Activated naive CD4-positive, alpha-beta T cell treated with anti-CD3 and anti-CD28 coated beads, Interleukin-2, amount 50 U/mL, for 24 hours (primary cell): ENCODE measurements around the gene IER3IP1.
"Not testable (repeated sequence)": the region's sequence is repeated elsewhere in the genome, so short reads cannot be mapped to it uniquely, and the experiment has no call there.

Experiments used
- H3K27ac Mint-ChIP-seq: one replicate; pipeline ENCODE4 v1.8.0; 2021; ENCODE audit warnings: mild to moderate bottlenecking, mixed read lengths
- H3K27me3 Mint-ChIP-seq: one replicate; pipeline ENCODE4 v1.8.0; 2021; ENCODE audit warnings: mixed read lengths
- H3K36me3 Mint-ChIP-seq: one replicate; pipeline ENCODE4 v1.8.0; 2021; ENCODE audit warnings: mixed read lengths
- H3K4me1 Mint-ChIP-seq: one replicate; pipeline ENCODE4 v1.8.0; 2021; ENCODE audit warnings: mixed read lengths
- H3K4me3 Mint-ChIP-seq: one replicate; pipeline ENCODE4 v1.8.0; 2021; ENCODE audit warnings: mild to moderate bottlenecking, mixed read lengths
- H3K9me3 Mint-ChIP-seq: one replicate; pipeline ENCODE4 v1.8.0; 2021; ENCODE audit warnings: mixed read lengths

Gene IER3IP1

GRCh38 chr18:47174545-47175116 lies 1.5 kb downstream of the IER3IP1 start:
- Mint-ChIP-seq H3K4me1 (peaks cover 15% of the 10 kb centered on the region), H3K27ac (no peak overlapping the region), H3K27me3 (no peaks in the 10 kb centered on the region), H3K36me3 (no peaks in the 10 kb centered on the region), H3K9me3 (no peaks in the 10 kb centered on the region), H3K4me3 (no peak overlapping the region)

- Mint-ChIP-seq H3K4me3 (no peak overlapping the region), H3K27me3 (no peaks in the 10 kb centered on the region), H3K4me1 (peaks cover 25% of the 10 kb centered on the region), H3K36me3 (no peaks in the 10 kb centered on the region), H3K9me3 (no peaks in the 10 kb centered on the region), H3K27ac (no peak overlapping the region)
These were observed 3.7 kb downstream of the IER3IP1 start for GRCh38 chr18:47172476-47172875.

- Mint-ChIP-seq H3K36me3 (peaks cover 7% of the 10 kb centered on the region), H3K9me3 (no peaks in the 10 kb centered on the region), H3K27me3 (no peaks in the 10 kb centered on the region), H3K27ac (no peak overlapping the region), H3K4me1 (peaks cover 44% of the 10 kb centered on the region), H3K4me3 (no peak overlapping the region)
These were observed 7.3 kb downstream of the IER3IP1 start for GRCh38 chr18:47168913-47169312.

- Mint-ChIP-seq H3K4me3 (no peak overlapping the region), H3K4me1 (peaks cover 47% of the 10 kb centered on the region), H3K27ac (no peak overlapping the region), H3K36me3 (peaks cover 8% of the 10 kb centered on the region), H3K27me3 (no peaks in the 10 kb centered on the region), H3K9me3 (no peaks in the 10 kb centered on the region)
These were observed 7.7 kb downstream of the IER3IP1 start for GRCh38 chr18:47168509-47168908.

GRCh38 chr18:47166294-47166693 lies 9.9 kb downstream of the IER3IP1 start:
- Mint-ChIP-seq H3K4me1 (peaks cover 58% of the 10 kb centered on the region), H3K27me3 (no peaks in the 10 kb centered on the region), H3K4me3 (no peak overlapping the region), H3K27ac (peak overlapping the region; percentile 2), H3K9me3 (no peaks in the 10 kb centered on the region), H3K36me3 (peaks cover 10% of the 10 kb centered on the region)

GRCh38 chr18:47163241-47163640 lies 12.9 kb downstream of the IER3IP1 start:
- H3K4me1 Mint-ChIP-seq = peaks cover 46% of the 10 kb centered on the region
- no peak overlapping the region for H3K27ac Mint-ChIP-seq
- no peaks in the 10 kb centered on the region for H3K9me3 Mint-ChIP-seq

GRCh38 chr18:47160256-47160655 lies 15.9 kb downstream of the IER3IP1 start:
- H3K27me3 Mint-ChIP-seq = no peaks in the 10 kb centered on the region
- H3K4me1 Mint-ChIP-seq = peaks cover 33% of the 10 kb centered on the region
- no peak overlapping the region for H3K27ac Mint-ChIP-seq
- peaks cover 11% of the 10 kb centered on the region for H3K36me3 Mint-ChIP-seq
- no peaks in the 10 kb centered on the region for H3K9me3 Mint-ChIP-seq
- no peak overlapping the region for H3K4me3 Mint-ChIP-seq

More at GRCh38 chr18:47163241-47163640, 12.9 kb downstream of the IER3IP1 start:
- Mint-ChIP-seq H3K4me3 (no peak overlapping the region), H3K36me3 (peaks cover 10% of the 10 kb centered on the region), H3K27me3 (no peaks in the 10 kb centered on the region)

GRCh38 chr18:47158404-47158803 lies 17.8 kb downstream of the IER3IP1 start:
- H3K27ac Mint-ChIP-seq, H3K36me3 Mint-ChIP-seq, H3K27me3 Mint-ChIP-seq, H3K4me3 Mint-ChIP-seq, H3K9me3 Mint-ChIP-seq: not testable (repeated sequence)
- H3K4me1 Mint-ChIP-seq = peaks cover 20% of the 10 kb centered on the region

- Mint-ChIP-seq H3K4me3 (peak overlapping the region; percentile 99), H3K36me3 (peaks cover 9% of the 10 kb centered on the region), H3K9me3 (no peaks in the 10 kb centered on the region), H3K27ac (peak overlapping the region; percentile 98), H3K27me3 (no peaks in the 10 kb centered on the region), H3K4me1 (peaks cover 44% of the 10 kb centered on the region)
These were observed 24.7 kb downstream of the IER3IP1 start for GRCh38 chr18:47151439-47151838.

- H3K27me3 Mint-ChIP-seq = no peaks in the 10 kb centered on the region
- peak overlapping the region; percentile 98 for H3K27ac Mint-ChIP-seq
- H3K4me1 Mint-ChIP-seq = peaks cover 48% of the 10 kb centered on the region
- H3K36me3 Mint-ChIP-seq = peaks cover 5% of the 10 kb centered on the region
- peak overlapping the region; percentile 99 for H3K4me3 Mint-ChIP-seq
- no peaks in the 10 kb centered on the region for H3K9me3 Mint-ChIP-seq
These were observed 25.3 kb downstream of the IER3IP1 start for GRCh38 chr18:47150824-47151366.

- peak within 1 kb of the TSS; percentile 99 for H3K4me3 Mint-ChIP-seq
- peaks cover 55% of the 10 kb centered on the region for H3K4me1 Mint-ChIP-seq
- no peaks in the 10 kb centered on the region for H3K27me3 Mint-ChIP-seq
- H3K36me3 Mint-ChIP-seq = peaks cover 5% of the 10 kb centered on the region
- peak within 1 kb of the TSS; percentile 98 for H3K27ac Mint-ChIP-seq
- no peaks in the 10 kb centered on the region for H3K9me3 Mint-ChIP-seq
These were observed 25.9 kb downstream of the IER3IP1 start, which contains the start of gene HDHD2 for GRCh38 chr18:47150029-47150823. Gene HDHD2, minus strand, starts transcription at chr18:47150500. Its CDS starts 14,061 bp downstream, at chr18:47136439.

GRCh38 chr18:47149457-47150028 lies 26.6 kb downstream of the IER3IP1 start:
- H3K36me3 Mint-ChIP-seq = peaks cover 5% of the 10 kb centered on the region
- no peaks in the 10 kb centered on the region for H3K9me3 Mint-ChIP-seq
- H3K27ac Mint-ChIP-seq = peak overlapping the region; percentile 98
- peak overlapping the region; percentile 99 for H3K4me3 Mint-ChIP-seq
- no peaks in the 10 kb centered on the region for H3K27me3 Mint-ChIP-seq
- H3K4me1 Mint-ChIP-seq = peaks cover 62% of the 10 kb centered on the region

- Mint-ChIP-seq H3K4me1 (peaks cover 80% of the 10 kb centered on the region), H3K36me3 (peaks cover 7% of the 10 kb centered on the region), H3K9me3 (no peaks in the 10 kb centered on the region), H3K27ac (no peak overlapping the region), H3K4me3 (no peak overlapping the region), H3K27me3 (no peaks in the 10 kb centered on the region)
These were observed 30.0 kb downstream of the IER3IP1 start for GRCh38 chr18:47146206-47146605.

GRCh38 chr18:47143899-47144485 lies 32.2 kb downstream of the IER3IP1 start:
- Mint-ChIP-seq H3K27ac (no peak overlapping the region), H3K4me1 (peaks cover 66% of the 10 kb centered on the region), H3K9me3 (no peaks in the 10 kb centered on the region), H3K4me3 (no peak overlapping the region), H3K36me3 (peaks cover 7% of the 10 kb centered on the region), H3K27me3 (no peaks in the 10 kb centered on the region)

GRCh38 chr18:47143153-47143552 lies 33.0 kb downstream of the IER3IP1 start:
- peaks cover 9% of the 10 kb centered on the region for H3K36me3 Mint-ChIP-seq
- H3K27me3 Mint-ChIP-seq = no peaks in the 10 kb centered on the region
- H3K4me1 Mint-ChIP-seq = peaks cover 66% of the 10 kb centered on the region
- no peak overlapping the region for H3K27ac Mint-ChIP-seq
- H3K4me3 Mint-ChIP-seq = no peak overlapping the region
- no peaks in the 10 kb centered on the region for H3K9me3 Mint-ChIP-seq
